ENCODE results near the gene TYRO3. TPM values are rescaled to one million over a fixed set of nuclear protein-coding genes. Genes with fewer than 3 reads are reported as not detected.
A peak's percentile ranks its signal among the peaks of the same experiment; 100 is the strongest.

Gene TYRO3
- polyA plus RNA-seq, 1 of the 3 experiments (the other 2 are of a cell fraction) = 8.7 TPM

- no peaks in the 10 kb centered on the region for H3K9me3 ChIP-seq
- H3F3A ChIP-seq (replicated peaks; ENCODE audit: insufficient read depth) = peaks cover 7% of the 10 kb centered on the region
- TF ChIP-seq FOSL2 (IDR thresholded peaks at IDR 0.05; ENCODE audit: borderline replicate concordance, low read depth) (peak; percentile 95), TCF12 (IDR thresholded peaks at IDR 0.05) (peak; percentile 89), NFIC (IDR thresholded peaks at IDR 0.05; ENCODE audit: borderline replicate concordance) (peak; percentile 60; the same call in 1 of the 2 replicates), RFX5 (IDR thresholded peaks at IDR 0.05; ENCODE audit: low read length) (no peak), CTCF (IDR thresholded peaks at IDR 0.05) (no peak), TEAD4 (IDR thresholded peaks at IDR 0.05; ENCODE audit: borderline replicate concordance, insufficient read depth) (peak; percentile 49; the same call in 1 of the 2 replicates), IRF3 (IDR thresholded peaks at IDR 0.05; ENCODE audit: low read depth, low read length) (no peak), ZBTB33 (IDR thresholded peaks at IDR 0.05; ENCODE audit: borderline replicate concordance, low read depth) (no peak), YY1 (IDR thresholded peaks at IDR 0.05; ENCODE audit: low read depth) (0 out of 2 replicates have a peak, but pooled peaks have one; percentile 44), RXRA (IDR thresholded peaks at IDR 0.05; ENCODE audit: borderline replicate concordance, low read depth) (peak; percentile 22; the same call in 1 of the 2 replicates), JUND (IDR thresholded peaks at IDR 0.05) (peak; percentile 88), ELF1 (IDR thresholded peaks at IDR 0.05) (no peak)
- CTCF ChIA-PET = interaction anchor here (1.0 to 1.1 kb wide), 2 partner anchors 141 to 297 kb away, joined by 3 read pairs; no protein-coding TSS in a partner anchor
- no peak for DNase-seq
- H3K36me3 ChIP-seq (replicated peaks in 1 of 2; ENCODE audit: control insufficient read depth in 1 of 2, insufficient read depth in 2 of 2, low read length in 1 of 2) = no peaks in the 10 kb centered on the region
- WGBS (ENCODE audit: low lambda C conversion rate) = 60% methylated on average over 1 of the region's 1 CpG
- no peaks in the 10 kb centered on the region for H3K9me2 ChIP-seq
- H3K4me3 ChIP-seq (ENCODE audit: low read depth in 2 of 2, low read length in 1 of 2) = no peak overlapping the region
- H3K4me2 ChIP-seq = no peak overlapping the region
- no peaks in the 10 kb centered on the region for H3K27me3 ChIP-seq (ENCODE audit: insufficient read depth)
- H3K27ac ChIP-seq (ENCODE audit: low read depth in 2 of 2, low read length in 1 of 2) = peak overlapping the region in 1 of 2 experiments; percentile 62; a peak in 1 of 4 replicates
- no peaks in the 10 kb centered on the region for H3K79me2 ChIP-seq (ENCODE audit: insufficient read depth)
- peaks cover 3 to 5% of the 10 kb centered on the region in 2 experiments; a peak in 3 of 4 replicates for H3K4me1 ChIP-seq (ENCODE audit: control insufficient read depth in 1 of 2, insufficient read depth in 2 of 2, low read depth in 1 of 2, low read length in 1 of 2)
- POLR2A ChIA-PET = no interaction called here
- H2AFZ ChIP-seq (ENCODE audit: low read depth) = no peak overlapping the region
- H3K9ac ChIP-seq = no peak overlapping the region
- no peaks in the 10 kb centered on the region for H4K20me1 ChIP-seq (ENCODE audit: insufficient read depth)
These were observed 48.0 kb downstream of the TYRO3 start for GRCh38 chr15:41606997-41607396.

GRCh38 chr15:41609123-41609522 lies 50.1 kb downstream of the TYRO3 start:
- CTCF ChIA-PET = interaction anchor here (1.2 kb wide), 1 partner anchor 203 kb away, joined by 3 read pairs; no protein-coding TSS in a partner anchor
- H3K4me1 ChIP-seq (ENCODE audit: control insufficient read depth in 1 of 2, insufficient read depth in 2 of 2, low read depth in 1 of 2, low read length in 1 of 2) = peaks cover under 1 to 5% of the 10 kb centered on the region in 2 experiments; a peak in 3 of 4 replicates
- DNase-seq = no peak
- no peak overlapping the region for H3K4me3 ChIP-seq (ENCODE audit: low read depth in 2 of 2, low read length in 1 of 2)
- H3K27me3 ChIP-seq (ENCODE audit: insufficient read depth) = no peaks in the 10 kb centered on the region
- H3K9me3 ChIP-seq = no peaks in the 10 kb centered on the region
- no peaks in the 10 kb centered on the region for H3K9me2 ChIP-seq
- peaks cover 7% of the 10 kb centered on the region for H3F3A ChIP-seq (replicated peaks; ENCODE audit: insufficient read depth)
- H4K20me1 ChIP-seq (ENCODE audit: insufficient read depth) = no peaks in the 10 kb centered on the region
- POLR2A ChIA-PET = no interaction called here
- H3K27ac ChIP-seq (ENCODE audit: low read depth in 2 of 2, low read length in 1 of 2) = no peak overlapping the region
- no peaks in the 10 kb centered on the region for H3K36me3 ChIP-seq (replicated peaks in 1 of 2; ENCODE audit: control insufficient read depth in 1 of 2, insufficient read depth in 2 of 2, low read length in 1 of 2)
- TF ChIP-seq POLR2AphosphoS5 (IDR thresholded peaks at IDR 0.05; ENCODE audit: low read depth, low read length) = no peak
- no peak overlapping the region for H3K4me2 ChIP-seq
- 94% methylated on average over 1 of the region's 1 CpG for WGBS (ENCODE audit: low lambda C conversion rate)
- H2AFZ ChIP-seq (ENCODE audit: low read depth) = no peak overlapping the region
- H3K79me2 ChIP-seq (ENCODE audit: insufficient read depth) = no peaks in the 10 kb centered on the region
- no peak overlapping the region for H3K9ac ChIP-seq
